ENCODE measurements around the gene HSD17B12. TPM values are rescaled to one million over a fixed set of nuclear protein-coding genes. Genes with fewer than 3 reads are reported as not detected.
A peak's percentile ranks its signal among the peaks of the same experiment; 100 is the strongest.

HSD17B12 gene
- total RNA-seq, 1 donor from 2014 or later: 99.8 TPM

GRCh38 chr11:43856993-43857392 lies 176.5 kb downstream of the HSD17B12 start:
- peaks cover 25% of the 10 kb centered on the region for H3K36me3 ChIP-seq
- no peaks in the 10 kb centered on the region for H3K9me3 ChIP-seq
- no peak for ATAC-seq
- H3K27ac ChIP-seq: no peak overlapping the region
- H3K27me3 ChIP-seq: no peaks in the 10 kb centered on the region
- TF ChIP-seq, protein P1, sequence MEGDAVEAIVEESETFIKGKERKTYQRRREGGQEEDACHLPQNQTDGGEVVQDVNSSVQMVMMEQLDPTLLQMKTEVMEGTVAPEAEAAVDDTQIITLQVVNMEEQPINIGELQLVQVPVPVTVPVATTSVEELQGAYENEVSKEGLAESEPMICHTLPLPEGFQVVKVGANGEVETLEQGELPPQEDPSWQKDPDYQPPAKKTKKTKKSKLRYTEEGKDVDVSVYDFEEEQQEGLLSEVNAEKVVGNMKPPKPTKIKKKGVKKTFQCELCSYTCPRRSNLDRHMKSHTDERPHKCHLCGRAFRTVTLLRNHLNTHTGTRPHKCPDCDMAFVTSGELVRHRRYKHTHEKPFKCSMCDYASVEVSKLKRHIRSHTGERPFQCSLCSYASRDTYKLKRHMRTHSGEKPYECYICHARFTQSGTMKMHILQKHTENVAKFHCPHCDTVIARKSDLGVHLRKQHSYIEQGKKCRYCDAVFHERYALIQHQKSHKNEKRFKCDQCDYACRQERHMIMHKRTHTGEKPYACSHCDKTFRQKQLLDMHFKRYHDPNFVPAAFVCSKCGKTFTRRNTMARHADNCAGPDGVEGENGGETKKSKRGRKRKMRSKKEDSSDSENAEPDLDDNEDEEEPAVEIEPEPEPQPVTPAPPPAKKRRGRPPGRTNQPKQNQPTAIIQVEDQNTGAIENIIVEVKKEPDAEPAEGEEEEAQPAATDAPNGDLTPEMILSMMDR (IDR thresholded peaks at IDR 0.05): no peak
- intact Hi-C loops (cut with DNase I): no loop called here
- DNase-seq: no peak
- no peaks in the 10 kb centered on the region for H3K4me1 ChIP-seq
- no peak overlapping the region for H3K4me3 ChIP-seq

DNA sequence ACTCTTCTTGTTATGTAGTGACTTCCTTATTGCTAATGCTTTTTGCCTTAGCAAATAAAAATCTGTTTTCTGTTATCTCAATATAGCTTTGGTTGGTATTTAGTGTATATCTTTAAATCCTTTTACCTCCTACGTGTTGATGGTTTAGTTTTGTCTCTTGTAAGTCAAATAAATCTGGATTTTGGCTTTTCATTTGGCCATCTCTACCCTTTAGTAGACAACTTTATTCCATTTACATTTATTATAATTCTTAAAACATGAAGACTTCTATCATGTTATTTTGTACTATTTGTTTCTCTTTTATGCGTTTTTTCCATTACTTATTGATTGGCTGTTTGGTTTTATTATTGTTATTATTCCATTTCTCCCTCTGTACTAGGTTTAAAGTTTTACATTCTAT lies 180.6 kb downstream of the HSD17B12 start:
- Histone ChIP-seq H3K4me3 (no peak overlapping the region), H3K4me1 (no peaks in the 10 kb centered on the region), H3K36me3 (peaks cover 6% of the 10 kb centered on the region), H3K27me3 (no peaks in the 10 kb centered on the region), H3K9me3 (no peaks in the 10 kb centered on the region), H3K27ac (no peak overlapping the region)
- intact Hi-C loops (cut with DNase I): no loop called here
- TF ChIP-seq, protein P1 (IDR thresholded peaks at IDR 0.05): no peak
- no peak for DNase-seq
- no peak for ATAC-seq

- no peaks in the 10 kb centered on the region for H3K36me3 ChIP-seq
- H3K4me1 ChIP-seq: peaks cover 10% of the 10 kb centered on the region
- H3K9me3 ChIP-seq: no peaks in the 10 kb centered on the region
- TF ChIP-seq, protein P1 (IDR thresholded peaks at IDR 0.05): no peak
- intact Hi-C loops (cut with DNase I): no loop called here
- H3K27me3 ChIP-seq: no peaks in the 10 kb centered on the region
- no peak overlapping the region for H3K4me3 ChIP-seq
- DNase-seq (no peak), ATAC-seq (no peak)
- no peak overlapping the region for H3K27ac ChIP-seq
Measured at GRCh38 chr11:43866520-43866919, 186.0 kb downstream of the HSD17B12 start.

DNA sequence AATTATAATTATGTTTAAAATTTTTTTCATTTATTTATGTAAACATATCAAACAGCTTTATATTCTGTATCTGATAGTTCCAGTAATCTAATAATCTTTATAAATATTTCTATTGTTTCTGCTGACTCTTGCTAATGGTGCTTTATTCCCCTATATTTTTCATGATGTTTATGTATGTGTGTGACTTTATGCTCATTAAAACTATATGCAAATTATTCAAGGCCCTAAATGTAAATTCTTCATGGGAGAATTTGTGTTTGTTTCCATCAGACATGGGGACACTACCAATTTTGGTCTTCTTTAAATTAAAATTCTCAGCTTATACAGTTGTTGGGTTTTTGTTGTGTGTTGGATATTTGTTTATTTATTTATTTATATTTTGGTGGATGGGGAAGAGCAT lies 186.4 kb downstream of the HSD17B12 start:
- Histone ChIP-seq H3K27ac (no peak overlapping the region), H3K9me3 (no peaks in the 10 kb centered on the region), H3K27me3 (peaks cover 2% of the 10 kb centered on the region), H3K36me3 (no peaks in the 10 kb centered on the region), H3K4me3 (no peak overlapping the region), H3K4me1 (peaks cover 10% of the 10 kb centered on the region)
- DNase-seq (no peak), ATAC-seq (no peak)
- intact Hi-C loops (cut with DNase I): no loop called here
- TF ChIP-seq, protein P1 (IDR thresholded peaks at IDR 0.05): no peak

DNA sequence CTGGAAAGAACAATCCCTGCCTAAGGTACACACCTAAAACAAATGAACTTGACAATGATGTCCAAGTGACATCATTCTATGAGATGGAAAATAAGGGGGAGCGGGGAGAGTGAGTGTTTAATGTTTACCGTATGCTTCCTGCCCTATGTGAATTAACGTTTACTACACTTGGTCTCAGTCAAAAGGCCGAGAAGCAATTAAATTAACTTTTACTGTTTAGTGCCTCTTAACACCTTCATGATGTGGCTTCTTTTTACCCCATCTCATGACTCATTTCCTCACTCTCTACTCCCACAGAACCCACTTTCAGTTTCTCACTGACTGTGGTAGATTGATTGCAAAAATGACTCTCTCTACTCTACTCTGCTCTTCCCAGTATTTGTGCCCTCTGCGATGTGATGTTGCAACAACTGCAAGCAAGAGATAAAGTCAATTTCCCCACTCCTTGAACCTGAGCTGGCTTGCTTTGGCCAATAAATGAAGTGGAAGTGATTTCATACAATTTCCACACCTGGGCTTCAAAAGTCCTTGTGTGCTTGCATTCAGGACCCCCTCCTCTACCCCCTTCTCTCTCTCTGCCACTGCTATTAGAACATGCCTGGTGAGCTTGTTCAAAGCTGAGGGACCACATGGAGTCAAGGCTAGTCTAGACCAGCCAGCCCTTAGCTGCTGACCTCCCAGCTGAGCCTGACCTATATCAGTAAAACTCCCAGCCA lies 188.5 kb downstream of the HSD17B12 start:
- intact Hi-C loops (cut with DNase I): no loop called here
- ATAC-seq (peak; percentile 96), DNase-seq (no peak)
- TF ChIP-seq, protein P1 (IDR thresholded peaks at IDR 0.05): no peak
- Histone ChIP-seq H3K9me3 (no peaks in the 10 kb centered on the region), H3K27ac (peak overlapping the region; percentile 9), H3K4me1 (peaks cover 10% of the 10 kb centered on the region), H3K36me3 (no peaks in the 10 kb centered on the region), H3K4me3 (no peak overlapping the region), H3K27me3 (peaks cover 22% of the 10 kb centered on the region)

Data from upper lobe of right lung (tissue), 1 donor.